A549 (cell line): ENCODE data around the gene LRRC37A3.

Experiments used
- EP300 ChIP-seq, 2 experiments: fragments of >200 bp; sonication (Bioruptor Twin); formaldehyde crosslinking; IDR thresholded peaks; 2 replicates in 1 of 2; 3 replicates in 1 of 2; pipeline ENCODE4 v1.6.1; 2016 to 2017
- MYC ChIP-seq: IDR thresholded peaks from 2 replicates; pipeline ENCODE4 v1.6.1; 2012; ENCODE audit warnings: mild to moderate bottlenecking, inconsistent platforms, low read length, improper control_type of control experiment, borderline replicate concordance
- NR3C1 ChIP-seq: fragments of >200 bp; sonication (Bioruptor Twin); formaldehyde crosslinking; IDR thresholded peaks from 3 replicates; pipeline ENCODE4 v1.6.1; 2017
- POLR2A ChIP-seq: IDR thresholded peaks from 2 replicates; pipeline ENCODE4 v1.6.1; 2012; ENCODE audit warnings: mild to moderate bottlenecking, low read length
- POLR2AphosphoS2 ChIP-seq: conservative IDR thresholded peaks from 2 replicates; pipeline ENCODE4 v1.6.1; 2012; ENCODE audit warnings: low read length, improper control_type of control experiment, inconsistent platforms
- RAD21 ChIP-seq, 2 experiments: fragments of >200 bp in 1 of 2; sonication (Bioruptor Twin) in 1 of 2; formaldehyde crosslinking in 1 of 2; IDR thresholded peaks in 1 of 2; conservative IDR thresholded peaks in 1 of 2; 2 replicates in 1 of 2; 3 replicates in 1 of 2; pipeline ENCODE4 v1.6.1; 2012 to 2018; ENCODE audit warnings: inconsistent platforms in 1 of 2
- RFX5 ChIP-seq: fragments of 450-650 bp; IDR thresholded peaks from 2 replicates; pipeline ENCODE4 v1.7.1; 2014; ENCODE audit warnings: antibody characterized with exemption, mild to moderate bottlenecking, moderate library complexity
- SREBF2 ChIP-seq: fragments of 450-650 bp; IDR thresholded peaks from 2 replicates; pipeline ENCODE4 v1.6.1; 2014; ENCODE audit warnings: mild to moderate bottlenecking, moderate library complexity
- TP53 ChIP-seq: fragments of 250-450 bp; sonication (Bioruptor Pico); IDR thresholded peaks from 2 replicates; pipeline ENCODE4 v1.5.0; 2021; ENCODE audit warnings: mild to moderate bottlenecking, moderate library complexity
- TF ChIP-seq, protein P1 (sequence below): IDR thresholded peaks from 2 replicates; pipeline ENCODE4 v1.6.1; 2012
- TF ChIP-seq, protein P2 (sequence below): fragments of >200 bp; sonication (Bioruptor Twin); formaldehyde crosslinking; IDR thresholded peaks from 3 replicates; pipeline ENCODE4 v1.5.1; 2016
- TF ChIP-seq, protein P3 (sequence below): fragments of 450-650 bp; IDR thresholded peaks from 2 replicates; pipeline ENCODE4 v1.6.1; 2014; ENCODE audit warnings: antibody characterized with exemption
- TF ChIP-seq, protein P4 (sequence below): fragments of 200-600 bp; sonication (generic); IDR thresholded peaks from 2 replicates; pipeline ENCODE4 v1.6.1; 2016; ENCODE audit warnings: antibody characterized with exemption, mild to moderate bottlenecking, moderate library complexity

GRCh38 chr17:64941761-64942160 is 22.5 kb upstream of the LRRC37A3 start:
- TF ChIP-seq, protein P1, sequence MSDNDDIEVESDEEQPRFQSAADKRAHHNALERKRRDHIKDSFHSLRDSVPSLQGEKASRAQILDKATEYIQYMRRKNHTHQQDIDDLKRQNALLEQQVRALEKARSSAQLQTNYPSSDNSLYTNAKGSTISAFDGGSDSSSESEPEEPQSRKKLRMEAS, result no peak
- no peak for TF ChIP-seq EP300 (IDR thresholded peaks at IDR 0.05)
- TF ChIP-seq POLR2A, result no peak
- TF ChIP-seq, protein P2, sequence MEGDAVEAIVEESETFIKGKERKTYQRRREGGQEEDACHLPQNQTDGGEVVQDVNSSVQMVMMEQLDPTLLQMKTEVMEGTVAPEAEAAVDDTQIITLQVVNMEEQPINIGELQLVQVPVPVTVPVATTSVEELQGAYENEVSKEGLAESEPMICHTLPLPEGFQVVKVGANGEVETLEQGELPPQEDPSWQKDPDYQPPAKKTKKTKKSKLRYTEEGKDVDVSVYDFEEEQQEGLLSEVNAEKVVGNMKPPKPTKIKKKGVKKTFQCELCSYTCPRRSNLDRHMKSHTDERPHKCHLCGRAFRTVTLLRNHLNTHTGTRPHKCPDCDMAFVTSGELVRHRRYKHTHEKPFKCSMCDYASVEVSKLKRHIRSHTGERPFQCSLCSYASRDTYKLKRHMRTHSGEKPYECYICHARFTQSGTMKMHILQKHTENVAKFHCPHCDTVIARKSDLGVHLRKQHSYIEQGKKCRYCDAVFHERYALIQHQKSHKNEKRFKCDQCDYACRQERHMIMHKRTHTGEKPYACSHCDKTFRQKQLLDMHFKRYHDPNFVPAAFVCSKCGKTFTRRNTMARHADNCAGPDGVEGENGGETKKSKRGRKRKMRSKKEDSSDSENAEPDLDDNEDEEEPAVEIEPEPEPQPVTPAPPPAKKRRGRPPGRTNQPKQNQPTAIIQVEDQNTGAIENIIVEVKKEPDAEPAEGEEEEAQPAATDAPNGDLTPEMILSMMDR, result no peak
- TF ChIP-seq, protein P3, sequence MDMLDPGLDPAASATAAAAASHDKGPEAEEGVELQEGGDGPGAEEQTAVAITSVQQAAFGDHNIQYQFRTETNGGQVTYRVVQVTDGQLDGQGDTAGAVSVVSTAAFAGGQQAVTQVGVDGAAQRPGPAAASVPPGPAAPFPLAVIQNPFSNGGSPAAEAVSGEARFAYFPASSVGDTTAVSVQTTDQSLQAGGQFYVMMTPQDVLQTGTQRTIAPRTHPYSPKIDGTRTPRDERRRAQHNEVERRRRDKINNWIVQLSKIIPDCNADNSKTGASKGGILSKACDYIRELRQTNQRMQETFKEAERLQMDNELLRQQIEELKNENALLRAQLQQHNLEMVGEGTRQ, result no peak
- no peak for TF ChIP-seq POLR2AphosphoS2
- TF ChIP-seq RAD21 (conservative IDR thresholded peaks at IDR 0.05 in 1 of 2, IDR thresholded peaks at IDR 0.05 in 1 of 2), result no peak
- TF ChIP-seq, protein P4, sequence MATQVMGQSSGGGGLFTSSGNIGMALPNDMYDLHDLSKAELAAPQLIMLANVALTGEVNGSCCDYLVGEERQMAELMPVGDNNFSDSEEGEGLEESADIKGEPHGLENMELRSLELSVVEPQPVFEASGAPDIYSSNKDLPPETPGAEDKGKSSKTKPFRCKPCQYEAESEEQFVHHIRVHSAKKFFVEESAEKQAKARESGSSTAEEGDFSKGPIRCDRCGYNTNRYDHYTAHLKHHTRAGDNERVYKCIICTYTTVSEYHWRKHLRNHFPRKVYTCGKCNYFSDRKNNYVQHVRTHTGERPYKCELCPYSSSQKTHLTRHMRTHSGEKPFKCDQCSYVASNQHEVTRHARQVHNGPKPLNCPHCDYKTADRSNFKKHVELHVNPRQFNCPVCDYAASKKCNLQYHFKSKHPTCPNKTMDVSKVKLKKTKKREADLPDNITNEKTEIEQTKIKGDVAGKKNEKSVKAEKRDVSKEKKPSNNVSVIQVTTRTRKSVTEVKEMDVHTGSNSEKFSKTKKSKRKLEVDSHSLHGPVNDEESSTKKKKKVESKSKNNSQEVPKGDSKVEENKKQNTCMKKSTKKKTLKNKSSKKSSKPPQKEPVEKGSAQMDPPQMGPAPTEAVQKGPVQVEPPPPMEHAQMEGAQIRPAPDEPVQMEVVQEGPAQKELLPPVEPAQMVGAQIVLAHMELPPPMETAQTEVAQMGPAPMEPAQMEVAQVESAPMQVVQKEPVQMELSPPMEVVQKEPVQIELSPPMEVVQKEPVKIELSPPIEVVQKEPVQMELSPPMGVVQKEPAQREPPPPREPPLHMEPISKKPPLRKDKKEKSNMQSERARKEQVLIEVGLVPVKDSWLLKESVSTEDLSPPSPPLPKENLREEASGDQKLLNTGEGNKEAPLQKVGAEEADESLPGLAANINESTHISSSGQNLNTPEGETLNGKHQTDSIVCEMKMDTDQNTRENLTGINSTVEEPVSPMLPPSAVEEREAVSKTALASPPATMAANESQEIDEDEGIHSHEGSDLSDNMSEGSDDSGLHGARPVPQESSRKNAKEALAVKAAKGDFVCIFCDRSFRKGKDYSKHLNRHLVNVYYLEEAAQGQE, result no peak
- TF ChIP-seq MYC, result no peak
- no peak for TF ChIP-seq NR3C1
- TF ChIP-seq RFX5, result no peak
- TF ChIP-seq SREBF2, result no peak
- TF ChIP-seq TP53, result no peak
